ENCODE results near the gene RASAL3. TPM values are rescaled to one million over a fixed set of nuclear protein-coding genes. Genes with fewer than 3 reads are reported as not detected.

Gene RASAL3
- total RNA-seq, 4 donors from 2014 or later: 0.51 to 4.3 (median 1.1) TPM; not detected in 1

DNA sequence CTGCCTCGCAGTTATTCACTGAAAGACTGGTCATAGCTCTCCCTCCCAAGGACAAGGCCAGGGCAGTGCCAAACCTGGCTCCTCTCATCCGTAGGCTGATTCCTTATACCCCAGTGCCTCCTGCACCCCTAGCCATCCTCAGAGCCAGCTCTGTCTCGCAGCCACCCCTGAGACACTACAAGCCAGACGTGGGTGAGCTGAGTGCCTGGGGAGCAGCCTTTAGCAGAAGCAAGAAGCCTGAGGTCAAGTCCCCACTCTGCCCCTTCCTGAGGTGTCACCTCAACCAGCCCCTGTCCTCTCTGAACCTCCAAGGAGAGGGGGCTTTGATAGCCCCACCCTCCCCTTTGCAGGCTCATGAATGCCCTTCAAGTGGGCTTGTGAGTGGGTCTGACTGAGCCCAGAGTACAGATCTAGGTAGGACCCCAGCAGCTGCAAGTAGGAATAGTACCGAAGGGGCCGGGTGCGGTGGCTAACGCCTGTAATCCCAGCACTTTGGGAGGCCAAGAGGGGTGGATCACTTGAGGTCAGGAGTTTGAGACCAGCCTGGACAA is 30.8 kb downstream of the RASAL3 start:
- peaks cover 9 to 31% of the 10 kb centered on the region in 2 donors for H3K4me1 ChIP-seq
- H3K9me3 ChIP-seq: no peaks in the 10 kb centered on the region
- peak overlapping the region; percentile 87 to 88 for H3K27ac ChIP-seq
- H3K36me3 ChIP-seq: no peaks in the 10 kb centered on the region
- H3K4me3 ChIP-seq: peak overlapping the region; percentile 56 to 70
- no peak for DNase-seq
- intact Hi-C loops (cut with DNase I; ENCODE audit: low total_unique reads): no loop called here
- no peaks in the 10 kb centered on the region for H3K27me3 ChIP-seq
- no peak for TF ChIP-seq POLR2A (IDR thresholded peaks at IDR 0.05)
- TF ChIP-seq, protein P1, sequence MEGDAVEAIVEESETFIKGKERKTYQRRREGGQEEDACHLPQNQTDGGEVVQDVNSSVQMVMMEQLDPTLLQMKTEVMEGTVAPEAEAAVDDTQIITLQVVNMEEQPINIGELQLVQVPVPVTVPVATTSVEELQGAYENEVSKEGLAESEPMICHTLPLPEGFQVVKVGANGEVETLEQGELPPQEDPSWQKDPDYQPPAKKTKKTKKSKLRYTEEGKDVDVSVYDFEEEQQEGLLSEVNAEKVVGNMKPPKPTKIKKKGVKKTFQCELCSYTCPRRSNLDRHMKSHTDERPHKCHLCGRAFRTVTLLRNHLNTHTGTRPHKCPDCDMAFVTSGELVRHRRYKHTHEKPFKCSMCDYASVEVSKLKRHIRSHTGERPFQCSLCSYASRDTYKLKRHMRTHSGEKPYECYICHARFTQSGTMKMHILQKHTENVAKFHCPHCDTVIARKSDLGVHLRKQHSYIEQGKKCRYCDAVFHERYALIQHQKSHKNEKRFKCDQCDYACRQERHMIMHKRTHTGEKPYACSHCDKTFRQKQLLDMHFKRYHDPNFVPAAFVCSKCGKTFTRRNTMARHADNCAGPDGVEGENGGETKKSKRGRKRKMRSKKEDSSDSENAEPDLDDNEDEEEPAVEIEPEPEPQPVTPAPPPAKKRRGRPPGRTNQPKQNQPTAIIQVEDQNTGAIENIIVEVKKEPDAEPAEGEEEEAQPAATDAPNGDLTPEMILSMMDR (IDR thresholded peaks at IDR 0.05): no peak

DNA sequence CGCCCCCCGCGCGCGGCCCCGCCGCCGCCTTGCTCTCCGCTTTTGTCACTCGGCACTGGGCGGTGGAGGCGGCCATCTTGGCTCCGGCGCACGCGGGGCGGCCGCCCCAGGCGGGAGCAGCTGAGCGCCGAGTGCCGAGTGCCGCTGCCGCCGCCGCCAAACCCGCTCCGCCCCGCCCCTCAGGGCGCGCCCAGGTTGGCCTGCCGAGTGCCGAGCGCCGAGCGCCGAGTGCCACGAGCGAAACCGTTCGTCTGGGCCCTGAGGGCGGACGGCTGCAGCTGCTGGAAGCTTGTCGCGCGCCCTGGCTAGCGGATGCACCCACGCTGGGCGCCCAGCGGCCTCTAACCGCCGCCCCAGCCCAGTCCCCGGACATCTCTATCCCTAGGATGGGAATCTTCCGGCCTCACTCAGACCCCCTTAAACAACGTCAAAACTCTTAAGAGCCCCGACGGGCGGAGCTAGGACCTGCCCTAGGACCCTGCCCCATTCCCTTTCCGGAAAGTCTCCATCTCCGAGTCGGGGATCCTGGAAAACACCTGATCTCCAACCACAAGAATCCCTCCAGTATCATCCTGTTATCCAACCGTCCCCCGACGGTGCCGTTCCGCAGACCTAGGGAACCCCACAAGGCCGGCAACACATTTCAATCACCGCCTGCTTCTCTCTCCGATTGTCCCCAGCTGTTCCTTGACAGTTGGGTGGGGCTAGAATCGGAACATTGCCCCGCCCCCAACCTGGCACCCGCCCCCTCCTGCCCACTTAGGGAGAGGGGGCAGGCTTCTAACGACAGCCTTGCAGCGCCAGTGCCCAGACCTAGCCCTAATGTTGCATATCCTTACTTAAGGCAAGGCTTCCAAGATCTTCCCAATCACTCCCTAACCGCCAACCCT is 31.5 kb downstream of the RASAL3 start:
- peak overlapping the region; percentile 56 to 70 for H3K4me3 ChIP-seq
- no peaks in the 10 kb centered on the region for H3K9me3 ChIP-seq
- H3K27me3 ChIP-seq: no peaks in the 10 kb centered on the region
- H3K27ac ChIP-seq: peak overlapping the region; percentile 87 to 88
- DNase-seq: peak; percentile 82 to 94
- intact Hi-C loops (cut with DNase I; ENCODE audit: low total_unique reads): no loop called here
- peaks cover 9 to 23% of the 10 kb centered on the region in 2 donors for H3K4me1 ChIP-seq
- peak in 1 of 2 donors; percentile 68 for TF ChIP-seq POLR2A (IDR thresholded peaks at IDR 0.05)
- TF ChIP-seq, protein P1 (IDR thresholded peaks at IDR 0.05): peak in 1 of 4 experiments; percentile 15
- no peaks in the 10 kb centered on the region for H3K36me3 ChIP-seq

DNA sequence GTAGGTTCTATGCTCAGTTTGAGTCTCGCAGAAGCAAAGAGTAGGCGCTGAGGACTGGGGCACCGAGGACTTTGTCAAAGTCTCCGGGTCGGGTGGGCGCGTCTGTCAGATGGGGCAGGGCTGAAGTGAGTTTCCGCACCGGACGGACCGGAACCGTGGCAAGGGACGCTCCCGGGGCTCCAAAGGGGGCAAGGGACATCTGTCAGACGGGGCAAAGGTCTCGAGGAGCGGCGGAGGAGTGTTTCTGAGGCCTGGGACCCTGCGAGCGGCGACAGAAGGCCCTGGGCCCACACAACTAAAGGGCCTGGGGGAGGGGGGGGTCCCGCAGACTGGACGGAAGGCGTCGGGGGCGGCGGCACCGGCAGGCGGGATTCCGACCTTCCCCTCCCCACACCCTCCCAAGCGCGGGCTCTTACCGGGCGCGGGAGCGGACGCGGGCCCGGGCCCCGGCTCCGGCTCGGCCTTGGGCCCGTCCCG is 32.3 kb downstream of the RASAL3 start:
- Histone ChIP-seq H3K27me3 (no peaks in the 10 kb centered on the region), H3K27ac (peak overlapping the region; percentile 73 to 88), H3K36me3 (no peaks in the 10 kb centered on the region), H3K4me3 (peak overlapping the region; percentile 86 to 88), H3K4me1 (peaks cover 9 to 20% of the 10 kb centered on the region in 2 donors), H3K9me3 (no peaks in the 10 kb centered on the region)
- intact Hi-C loops (cut with DNase I; ENCODE audit: low total_unique reads): no loop called here
- no peak for DNase-seq
- TF ChIP-seq, protein P1 (IDR thresholded peaks at IDR 0.05): no peak
- no peak for TF ChIP-seq POLR2A (IDR thresholded peaks at IDR 0.05)

DNA sequence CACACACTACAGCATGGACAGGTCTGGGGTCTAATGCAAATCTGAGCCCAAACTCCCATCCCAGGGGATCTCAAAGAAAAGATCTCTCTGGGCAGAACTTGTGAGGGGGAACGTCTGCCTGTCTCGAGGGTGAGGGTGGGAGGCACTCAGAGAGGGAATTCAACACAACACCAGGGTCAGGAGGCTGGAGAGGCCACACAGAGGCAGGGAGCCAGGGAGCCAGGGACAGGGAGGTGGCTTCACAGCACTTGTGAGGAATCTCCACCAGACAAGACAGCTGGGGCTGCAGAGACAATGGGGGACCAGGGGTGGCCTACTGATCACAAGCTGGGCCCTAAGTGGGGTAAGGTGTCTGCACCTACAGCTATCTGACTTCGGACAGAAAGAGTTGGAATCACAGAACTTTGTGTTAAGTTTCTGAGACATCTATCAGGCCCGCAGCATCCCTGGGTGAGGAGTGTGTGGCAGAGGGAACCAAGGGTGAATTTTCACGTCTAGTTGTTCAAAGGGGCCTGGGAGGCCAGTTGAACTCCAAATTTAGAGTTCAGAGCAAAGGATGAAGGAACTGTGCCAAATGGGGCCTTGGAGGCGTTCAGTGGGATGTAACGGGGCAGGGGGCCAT is 32.8 kb downstream of the RASAL3 start:
- DNase-seq: no peak
- no peak for TF ChIP-seq POLR2A (IDR thresholded peaks at IDR 0.05)
- TF ChIP-seq, protein P1 (IDR thresholded peaks at IDR 0.05): no peak
- Histone ChIP-seq H3K9me3 (no peaks in the 10 kb centered on the region), H3K27me3 (no peaks in the 10 kb centered on the region), H3K27ac (peak overlapping the region; percentile 73 to 88), H3K4me3 (peak overlapping the region; percentile 86 to 88), H3K4me1 (peaks cover 9 to 18% of the 10 kb centered on the region in 2 donors), H3K36me3 (no peaks in the 10 kb centered on the region)
- intact Hi-C loops (cut with DNase I; ENCODE audit: low total_unique reads): no loop called here
